ENCODE results near the gene PRPF40B.

PRPF40B gene

DNA sequence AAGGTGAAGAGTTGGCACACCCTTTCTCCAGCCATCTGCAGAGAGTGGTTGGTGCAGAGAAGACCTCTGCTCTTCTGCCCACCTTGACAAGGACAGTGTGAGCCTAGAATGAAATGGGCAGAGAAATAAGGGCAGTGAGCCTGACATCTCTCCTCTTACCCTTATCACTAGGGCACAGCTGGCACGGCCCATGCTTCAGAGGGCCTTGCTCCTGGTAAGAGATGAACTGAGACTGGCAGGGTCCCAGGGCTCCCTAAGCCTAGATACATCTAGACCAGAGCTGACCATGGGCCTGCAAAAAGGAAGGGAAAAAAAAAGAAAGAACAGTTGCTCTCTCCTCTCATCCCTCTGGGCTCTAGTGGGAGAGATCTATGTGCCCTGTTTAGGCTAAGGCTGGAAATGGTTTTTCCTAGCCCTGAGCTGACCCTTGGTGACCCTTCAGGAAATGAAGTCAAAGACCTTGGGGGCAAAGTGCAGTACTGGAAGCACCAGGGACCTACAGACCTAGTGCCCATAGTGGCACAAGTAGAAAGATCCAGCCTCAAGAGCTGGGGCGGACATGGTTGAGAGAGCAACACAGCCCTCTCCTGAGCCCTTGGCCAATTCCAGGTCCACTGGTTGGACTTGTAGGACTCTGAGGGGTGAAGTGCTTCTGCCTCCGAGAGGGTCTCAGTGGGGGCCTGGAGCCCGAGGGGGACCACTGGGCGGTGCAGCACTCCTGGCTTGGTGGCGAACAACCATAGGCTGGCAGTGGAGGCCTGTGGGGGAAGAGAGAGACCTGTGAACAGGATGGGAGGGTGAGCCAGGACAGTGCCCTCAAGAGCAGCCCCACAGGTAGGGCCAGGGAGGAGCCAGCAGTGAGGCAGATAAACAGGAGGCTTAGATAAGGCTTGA lies 22.0 kb downstream of the PRPF40B start:
- Histone ChIP-seq H3K4me3 (ENCODE audit: insufficient read depth, low read depth, low read length, poor library complexity, severe bottlenecking) (no peak overlapping the region), H3K36me3 (ENCODE audit: control insufficient read depth, insufficient read depth, low read length) (peaks cover 38% of the 10 kb centered on the region), H3K9me3 (ENCODE audit: control insufficient read depth, low read length) (no peaks in the 10 kb centered on the region), H3K27ac (ENCODE audit: insufficient read depth, low read length, poor library complexity, severe bottlenecking) (peak overlapping the region; percentile 6), H3K4me1 (ENCODE audit: control insufficient read depth, insufficient read depth, low read length, poor library complexity, severe bottlenecking) (peaks cover 7% of the 10 kb centered on the region), H3K27me3 (replicated peaks; ENCODE audit: control insufficient read depth, insufficient read depth, low read length, poor library complexity, severe bottlenecking) (no peaks in the 10 kb centered on the region)
- DNase-seq = no peak

GRCh38 chr12:49646331-49646830 lies 23.0 kb downstream of the PRPF40B start:
- H3K9me3 ChIP-seq (ENCODE audit: control insufficient read depth, low read length) = no peaks in the 10 kb centered on the region
- peaks cover 47% of the 10 kb centered on the region for H3K36me3 ChIP-seq (ENCODE audit: control insufficient read depth, insufficient read depth, low read length)
- no peak for DNase-seq
- H3K27me3 ChIP-seq (replicated peaks; ENCODE audit: control insufficient read depth, insufficient read depth, low read length, poor library complexity, severe bottlenecking) = no peaks in the 10 kb centered on the region
- H3K27ac ChIP-seq (ENCODE audit: insufficient read depth, low read length, poor library complexity, severe bottlenecking) = no peak overlapping the region
- H3K4me3 ChIP-seq (ENCODE audit: insufficient read depth, low read depth, low read length, poor library complexity, severe bottlenecking) = no peak overlapping the region
- H3K4me1 ChIP-seq (ENCODE audit: control insufficient read depth, insufficient read depth, low read length, poor library complexity, severe bottlenecking) = peaks cover 7% of the 10 kb centered on the region

DNA sequence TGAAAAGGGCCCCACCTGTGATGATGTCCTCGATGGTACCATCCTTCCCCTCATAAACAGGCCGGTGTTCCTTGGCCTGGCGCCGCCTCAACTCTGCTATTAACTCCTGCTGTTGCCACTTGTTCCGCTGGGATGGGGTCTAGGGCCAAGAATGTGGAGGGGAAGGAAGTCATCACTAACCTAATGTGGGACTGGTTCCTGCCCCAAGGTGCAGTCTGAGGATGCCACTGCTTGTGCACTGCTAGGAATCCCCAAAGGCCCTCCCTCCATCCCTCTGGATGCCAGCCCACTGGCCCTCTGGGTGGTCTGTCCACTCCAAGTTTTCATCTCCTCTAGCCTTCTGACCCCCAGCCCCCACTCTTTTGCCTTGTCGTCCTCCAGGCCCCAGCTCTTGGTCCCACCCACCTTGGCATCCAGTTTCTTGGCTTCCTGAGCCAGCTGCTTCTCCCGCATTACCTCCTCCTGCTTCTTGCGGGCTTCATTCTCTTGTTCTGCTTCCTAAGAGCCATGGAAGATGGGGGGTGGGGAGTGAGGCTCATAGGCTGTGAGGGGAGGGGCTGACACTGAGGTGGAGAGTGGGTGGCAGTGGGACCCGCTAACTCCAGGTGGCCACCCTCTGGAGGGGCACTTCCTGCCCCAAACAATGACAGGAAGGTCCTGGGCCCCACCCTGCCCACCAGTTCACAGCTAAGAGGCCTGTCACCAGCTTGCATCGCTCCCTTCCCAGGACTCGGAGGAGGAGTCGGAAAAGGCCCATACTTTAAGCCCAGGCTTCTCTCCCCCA lies 23.7 kb downstream of the PRPF40B start:
- H3K36me3 ChIP-seq (ENCODE audit: control insufficient read depth, insufficient read depth, low read length) = peaks cover 51% of the 10 kb centered on the region

DNA sequence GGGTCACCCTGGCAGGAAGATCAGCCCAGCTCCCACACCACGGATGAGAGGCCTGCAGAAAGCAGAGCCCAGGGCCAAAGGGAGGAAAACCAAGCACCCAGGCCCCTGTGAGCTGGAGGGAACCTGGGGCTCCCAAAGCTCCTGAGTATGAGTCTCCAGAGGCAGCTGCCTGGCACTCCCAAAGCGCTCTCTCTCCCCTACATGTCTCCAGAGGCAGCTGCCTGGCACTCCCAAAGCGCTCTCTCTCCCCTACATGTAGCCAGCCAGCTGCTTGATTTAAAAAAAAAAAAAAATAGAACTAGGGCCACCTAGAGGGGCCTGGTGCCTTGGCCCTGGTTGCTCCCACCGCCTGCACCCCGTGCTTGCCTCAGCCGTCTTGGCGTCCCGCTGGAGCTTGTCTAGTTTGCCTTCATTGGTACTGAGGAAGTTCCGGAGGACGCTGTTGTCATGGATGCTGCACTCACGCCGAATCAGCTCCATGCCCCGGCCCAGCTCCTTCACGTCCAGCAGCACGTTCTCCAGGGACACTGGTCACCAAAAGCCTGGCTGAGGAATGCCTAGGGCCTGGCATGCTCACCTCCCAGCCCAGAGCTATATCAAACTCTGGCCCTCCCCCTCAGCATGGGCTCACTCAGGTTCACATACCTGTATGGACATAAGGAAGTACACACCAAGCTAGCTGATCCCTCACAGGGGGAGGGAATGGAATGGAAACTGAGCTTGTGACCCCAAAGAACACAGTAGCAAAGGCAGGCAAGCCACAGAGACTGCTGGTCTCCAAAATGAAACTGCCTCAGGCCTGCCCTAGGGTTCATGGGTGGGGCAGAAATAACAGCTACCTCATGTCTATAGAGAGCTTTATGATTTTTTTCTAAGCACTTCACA lies 24.7 kb downstream of the PRPF40B start:
- H3K4me3 ChIP-seq (ENCODE audit: insufficient read depth, low read depth, low read length, poor library complexity, severe bottlenecking) = no peak overlapping the region
- H3K9me3 ChIP-seq (ENCODE audit: control insufficient read depth, low read length) = no peaks in the 10 kb centered on the region
- H3K27me3 ChIP-seq (replicated peaks; ENCODE audit: control insufficient read depth, insufficient read depth, low read length, poor library complexity, severe bottlenecking) = no peaks in the 10 kb centered on the region
- H3K4me1 ChIP-seq (ENCODE audit: control insufficient read depth, insufficient read depth, low read length, poor library complexity, severe bottlenecking) = peaks cover 7% of the 10 kb centered on the region
- no peak overlapping the region for H3K27ac ChIP-seq (ENCODE audit: insufficient read depth, low read length, poor library complexity, severe bottlenecking)
- DNase-seq = no peak
- peaks cover 48% of the 10 kb centered on the region for H3K36me3 ChIP-seq (ENCODE audit: control insufficient read depth, insufficient read depth, low read length)

More for the DNA sequence above, 23.7 kb downstream of the PRPF40B start:
- no peaks in the 10 kb centered on the region for H3K27me3 ChIP-seq (replicated peaks; ENCODE audit: control insufficient read depth, insufficient read depth, low read length, poor library complexity, severe bottlenecking)
- H3K4me3 ChIP-seq (ENCODE audit: insufficient read depth, low read depth, low read length, poor library complexity, severe bottlenecking) = no peak overlapping the region
- H3K4me1 ChIP-seq (ENCODE audit: control insufficient read depth, insufficient read depth, low read length, poor library complexity, severe bottlenecking) = peaks cover 7% of the 10 kb centered on the region
- H3K9me3 ChIP-seq (ENCODE audit: control insufficient read depth, low read length) = no peaks in the 10 kb centered on the region
- DNase-seq = no peak
- no peak overlapping the region for H3K27ac ChIP-seq (ENCODE audit: insufficient read depth, low read length, poor library complexity, severe bottlenecking)

GRCh38 chr12:49648712-49649003 lies 25.3 kb downstream of the PRPF40B start:
- H3K27ac ChIP-seq (ENCODE audit: insufficient read depth, low read length, poor library complexity, severe bottlenecking) = no peak overlapping the region

GRCh38 chr12:49649445-49649844 lies 26.1 kb downstream of the PRPF40B start:
- Histone ChIP-seq H3K4me1 (ENCODE audit: control insufficient read depth, insufficient read depth, low read length, poor library complexity, severe bottlenecking) (peaks cover 7% of the 10 kb centered on the region), H3K36me3 (ENCODE audit: control insufficient read depth, insufficient read depth, low read length) (peaks cover 54% of the 10 kb centered on the region), H3K27ac (ENCODE audit: insufficient read depth, low read length, poor library complexity, severe bottlenecking) (no peak overlapping the region), H3K9me3 (ENCODE audit: control insufficient read depth, low read length) (no peaks in the 10 kb centered on the region), H3K27me3 (replicated peaks; ENCODE audit: control insufficient read depth, insufficient read depth, low read length, poor library complexity, severe bottlenecking) (no peaks in the 10 kb centered on the region), H3K4me3 (ENCODE audit: insufficient read depth, low read depth, low read length, poor library complexity, severe bottlenecking) (no peak overlapping the region)
- DNase-seq = no peak

More at GRCh38 chr12:49648712-49649003, 25.3 kb downstream of the PRPF40B start:
- Histone ChIP-seq H3K9me3 (ENCODE audit: control insufficient read depth, low read length) (no peaks in the 10 kb centered on the region), H3K4me3 (ENCODE audit: insufficient read depth, low read depth, low read length, poor library complexity, severe bottlenecking) (no peak overlapping the region), H3K4me1 (ENCODE audit: control insufficient read depth, insufficient read depth, low read length, poor library complexity, severe bottlenecking) (peaks cover 7% of the 10 kb centered on the region), H3K27me3 (replicated peaks; ENCODE audit: control insufficient read depth, insufficient read depth, low read length, poor library complexity, severe bottlenecking) (no peaks in the 10 kb centered on the region), H3K36me3 (ENCODE audit: control insufficient read depth, insufficient read depth, low read length) (peaks cover 49% of the 10 kb centered on the region)
- no peak for DNase-seq

DNA sequence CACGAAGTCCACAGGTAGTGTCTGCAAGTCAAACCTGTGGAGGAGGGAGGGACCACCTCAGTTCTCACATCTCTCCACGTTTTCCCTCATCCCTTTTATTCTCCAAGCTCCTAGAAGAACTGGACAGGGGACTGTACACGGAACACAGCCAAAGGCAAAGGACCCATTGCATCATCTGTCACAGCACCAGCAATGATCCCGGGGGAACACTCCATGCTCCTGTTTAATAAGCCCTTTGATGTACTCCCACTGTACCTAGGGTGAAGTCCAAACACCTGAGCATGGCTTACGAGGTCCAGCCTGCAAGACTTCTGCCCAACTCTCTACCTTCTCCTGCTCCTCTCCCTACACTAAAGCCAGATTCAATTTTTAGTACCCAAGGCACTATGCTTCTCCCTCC lies 26.5 kb downstream of the PRPF40B start:
- Histone ChIP-seq H3K36me3 (ENCODE audit: control insufficient read depth, insufficient read depth, low read length) (peaks cover 54% of the 10 kb centered on the region), H3K27me3 (replicated peaks; ENCODE audit: control insufficient read depth, insufficient read depth, low read length, poor library complexity, severe bottlenecking) (no peaks in the 10 kb centered on the region), H3K4me3 (ENCODE audit: insufficient read depth, low read depth, low read length, poor library complexity, severe bottlenecking) (no peak overlapping the region), H3K27ac (ENCODE audit: insufficient read depth, low read length, poor library complexity, severe bottlenecking) (no peak overlapping the region), H3K4me1 (ENCODE audit: control insufficient read depth, insufficient read depth, low read length, poor library complexity, severe bottlenecking) (peaks cover 4% of the 10 kb centered on the region), H3K9me3 (ENCODE audit: control insufficient read depth, low read length) (no peaks in the 10 kb centered on the region)
- no peak for DNase-seq

DNA sequence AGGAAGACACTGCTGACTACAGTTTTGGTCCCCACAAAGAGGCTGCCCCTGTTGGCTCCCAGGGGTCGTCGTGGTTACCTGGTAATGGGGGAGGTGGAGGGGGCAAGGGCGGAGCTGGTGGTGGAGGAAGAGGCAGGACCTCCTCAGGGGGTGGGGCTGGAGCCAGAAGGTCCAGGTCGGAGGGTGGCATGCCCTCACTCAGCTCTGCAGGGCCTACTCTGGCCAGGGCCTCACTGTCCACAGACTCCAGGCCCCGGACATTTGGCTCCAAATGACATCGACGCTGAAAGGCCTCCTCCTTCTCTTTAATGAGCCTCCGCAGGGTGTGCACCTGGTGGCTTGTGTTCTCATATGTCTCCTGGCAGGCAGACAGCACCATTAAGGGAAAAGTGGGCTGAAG lies 28.5 kb downstream of the PRPF40B start:
- Histone ChIP-seq H3K9me3 (ENCODE audit: control insufficient read depth, low read length) (no peaks in the 10 kb centered on the region), H3K4me1 (ENCODE audit: control insufficient read depth, insufficient read depth, low read length, poor library complexity, severe bottlenecking) (no peaks in the 10 kb centered on the region), H3K27ac (ENCODE audit: insufficient read depth, low read length, poor library complexity, severe bottlenecking) (no peak overlapping the region), H3K36me3 (ENCODE audit: control insufficient read depth, insufficient read depth, low read length) (peaks cover 51% of the 10 kb centered on the region), H3K4me3 (ENCODE audit: insufficient read depth, low read depth, low read length, poor library complexity, severe bottlenecking) (no peak overlapping the region), H3K27me3 (replicated peaks; ENCODE audit: control insufficient read depth, insufficient read depth, low read length, poor library complexity, severe bottlenecking) (no peaks in the 10 kb centered on the region)
- DNase-seq = no peak

DNA sequence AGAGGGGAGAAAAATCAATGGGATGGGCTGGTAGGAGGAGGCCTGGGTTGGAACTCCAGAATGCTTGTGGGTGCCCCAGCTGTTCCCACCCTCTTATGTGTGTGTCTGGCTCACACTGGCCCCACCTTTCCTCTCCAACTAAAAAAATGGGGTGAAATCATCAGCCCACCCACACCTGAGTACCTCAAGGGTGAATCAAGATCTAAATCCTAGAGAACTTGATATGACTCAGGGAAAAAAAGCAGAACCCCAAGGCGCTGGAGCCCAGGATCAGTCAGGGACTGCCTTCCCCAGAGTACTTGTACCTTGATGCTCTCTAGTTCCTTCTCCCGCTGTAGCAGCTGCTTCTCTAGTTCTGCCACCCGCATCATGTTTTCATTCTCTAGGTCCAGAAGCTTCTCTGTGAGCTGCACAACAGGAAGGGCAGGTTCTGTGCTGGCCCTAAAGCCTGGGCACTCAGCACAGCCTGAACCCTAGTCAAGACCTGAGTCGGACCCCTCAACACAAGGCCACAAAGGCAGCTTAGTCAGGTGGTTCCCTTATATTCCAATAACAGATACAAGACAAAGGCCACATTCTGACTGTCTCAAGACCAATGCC lies 29.7 kb downstream of the PRPF40B start:
- no peaks in the 10 kb centered on the region for H3K27me3 ChIP-seq (replicated peaks; ENCODE audit: control insufficient read depth, insufficient read depth, low read length, poor library complexity, severe bottlenecking)
- H3K36me3 ChIP-seq (ENCODE audit: control insufficient read depth, insufficient read depth, low read length) = peaks cover 42% of the 10 kb centered on the region
- H3K9me3 ChIP-seq (ENCODE audit: control insufficient read depth, low read length) = no peaks in the 10 kb centered on the region
- DNase-seq = no peak
- H3K4me1 ChIP-seq (ENCODE audit: control insufficient read depth, insufficient read depth, low read length, poor library complexity, severe bottlenecking) = no peaks in the 10 kb centered on the region
- H3K4me3 ChIP-seq (ENCODE audit: insufficient read depth, low read depth, low read length, poor library complexity, severe bottlenecking) = no peak overlapping the region
- H3K27ac ChIP-seq (ENCODE audit: insufficient read depth, low read length, poor library complexity, severe bottlenecking) = no peak overlapping the region

Data from effector memory CD4-positive, alpha-beta T cell (primary cell).